NB4 (cell line): ENCODE results near the gene CYP1A1.

Experiments
- CTCF ChIP-seq: IDR thresholded peaks from one replicate; pipeline ENCODE4 v1.5.1; 2012; ENCODE audit warnings: low read depth, low read length
- POLR2A ChIP-seq: IDR thresholded peaks from 2 replicates; pipeline ENCODE4 v1.6.1; 2011; ENCODE audit warnings: mild to moderate bottlenecking; ENCODE audit not compliant: insufficient read length; ENCODE audit errors: extremely low read depth

GRCh38 chr15:74723187-74723586, 2.1 kb downstream of the CYP1A1 start:
- TF ChIP-seq POLR2A (no peak), CTCF (no peak)
